GM21515 (cell line): Measurements from ENCODE around the gene RNF213.
A peak's percentile ranks its signal among the peaks of the same experiment; 100 is the strongest.

ENCODE experiments used
- ATAC-seq: cut with Tn5 transposase; IDR thresholded peaks from one replicate; pipeline ENCODE4 v1.9.1; 2021; ENCODE audit not compliant: unreplicated experiment

Gene RNF213

GRCh38 chr17:80260791-80261158 lies at the start of gene RNF213:
TSS of gene RNF213 (plus strand) at chr17:80260852. CDS start at chr17:80263682, 2,830 bp downstream.
- no peak for ATAC-seq

- no peak for ATAC-seq
These were observed 48.5 kb upstream of the RNF213 start for GRCh38 chr17:80212109-80212508.

GRCh38 chr17:80212511-80212910 lies 48.1 kb upstream of the RNF213 start:
- no peak for ATAC-seq

- ATAC-seq = no peak
These were observed 47.5 kb upstream of the RNF213 start for GRCh38 chr17:80212962-80213642.

GRCh38 chr17:80213643-80213975 lies 47.0 kb upstream of the RNF213 start:
- no peak for ATAC-seq

DNA sequence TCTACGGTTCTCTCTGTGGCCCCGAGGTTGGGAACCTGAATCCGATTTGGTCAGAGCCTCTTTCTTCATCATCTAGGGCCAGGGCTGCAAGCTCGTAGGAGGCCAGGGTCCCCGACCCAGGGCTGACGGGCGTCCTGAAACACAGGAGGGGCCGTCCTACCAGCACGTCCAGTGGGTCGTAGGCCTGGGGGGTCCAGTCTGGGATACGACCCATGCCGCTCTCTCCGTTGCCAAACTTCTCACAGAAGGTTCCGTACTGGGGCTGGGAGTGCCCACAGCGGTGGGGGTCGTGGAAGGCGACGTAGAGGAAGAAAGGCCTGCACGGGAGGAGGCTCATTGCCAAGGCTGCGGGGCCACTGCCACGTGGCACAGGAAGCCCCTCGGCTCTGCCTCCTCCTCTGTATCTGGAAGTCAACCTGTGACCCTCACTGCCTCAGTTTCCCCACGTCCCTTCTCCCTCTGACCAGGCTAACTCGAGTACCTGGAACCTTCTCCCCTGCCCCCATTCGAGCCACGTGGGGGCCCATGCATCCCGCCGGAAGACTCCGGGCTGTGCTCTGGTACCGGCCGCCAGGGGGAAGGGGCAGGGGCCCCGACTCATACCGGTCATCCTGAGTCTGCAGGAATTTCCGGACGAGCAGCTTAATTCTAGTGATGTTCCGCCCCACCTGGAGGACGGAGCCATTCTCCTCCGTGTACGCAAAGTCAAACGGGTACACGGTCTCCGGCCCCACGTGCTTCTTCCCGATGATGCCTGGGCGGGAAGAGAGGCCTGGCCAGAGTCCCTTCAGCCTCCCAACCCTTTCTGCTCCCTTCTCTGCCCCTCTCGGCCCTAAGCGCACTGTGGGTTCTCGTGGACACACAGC lies 46.4 kb upstream of the RNF213 start:
- ATAC-seq = no peak

DNA sequence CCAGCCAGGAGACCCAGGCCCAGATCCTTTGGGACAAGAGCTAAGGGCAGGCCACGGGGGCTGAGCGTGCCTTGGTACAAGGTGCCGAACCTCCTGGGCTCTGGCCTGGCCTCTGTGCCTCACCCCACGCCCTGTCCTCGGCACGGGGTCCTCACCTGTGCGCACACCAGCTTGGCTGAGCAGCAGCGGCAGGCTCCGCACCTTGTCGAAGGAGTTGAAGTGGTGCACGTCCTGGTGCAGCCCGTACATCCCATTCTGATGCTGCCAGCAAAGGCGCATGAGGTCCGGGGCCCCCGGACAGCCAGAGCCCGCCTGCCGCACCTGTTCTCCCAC lies 45.8 kb upstream of the RNF213 start:
- no peak for ATAC-seq

DNA sequence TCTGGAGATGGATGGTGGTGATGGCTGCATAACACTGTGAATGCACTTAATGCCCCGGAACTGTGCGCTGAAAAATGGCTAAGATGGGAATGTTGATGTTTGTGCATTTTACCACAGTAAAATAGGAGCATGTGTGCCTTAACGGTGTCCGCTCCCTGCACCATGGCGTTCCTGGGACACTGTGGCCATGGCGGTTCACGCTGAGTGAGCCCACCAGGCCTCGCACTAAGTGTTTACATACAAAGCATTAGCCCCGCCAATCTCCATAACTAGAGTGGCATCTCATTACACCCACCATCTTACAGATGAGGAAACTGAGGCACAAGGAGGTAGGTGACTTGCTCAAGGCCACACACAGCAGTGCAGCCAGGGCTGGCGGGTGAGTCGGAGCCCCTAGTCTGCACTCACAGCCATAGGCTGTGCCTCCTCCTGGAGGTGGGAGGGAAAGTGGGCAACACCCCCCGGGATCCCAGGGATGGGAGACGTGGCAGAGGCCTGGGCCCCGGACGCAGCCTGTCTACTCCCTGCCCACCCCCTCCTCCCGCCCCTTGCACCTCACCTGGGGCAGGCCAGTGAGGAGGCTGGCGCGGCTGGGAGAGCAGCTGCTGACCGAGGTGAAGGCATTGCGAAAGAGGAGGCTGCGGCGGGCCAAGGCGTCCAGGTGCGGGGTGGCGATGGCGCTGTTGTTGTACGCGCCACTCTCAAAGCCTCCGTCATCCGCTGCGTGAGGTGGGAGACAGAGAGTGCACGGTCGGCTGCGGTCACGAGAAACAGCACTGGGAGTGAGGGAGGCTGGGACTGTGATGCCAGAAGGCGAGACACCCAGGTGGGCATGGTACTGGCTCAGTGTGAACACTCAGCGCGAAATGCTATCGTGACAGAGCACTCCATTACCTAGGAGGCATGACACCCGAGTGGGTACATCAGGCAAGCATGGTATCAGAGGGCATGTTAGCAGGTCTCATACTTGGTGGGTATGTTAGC lies 43.9 kb upstream of the RNF213 start:
- ATAC-seq = no peak

- ATAC-seq = no peak
These were observed 42.8 kb upstream of the RNF213 start for GRCh38 chr17:80217703-80218362.

- ATAC-seq = no peak
These were observed 42.3 kb upstream of the RNF213 start for GRCh38 chr17:80218391-80218790.

DNA sequence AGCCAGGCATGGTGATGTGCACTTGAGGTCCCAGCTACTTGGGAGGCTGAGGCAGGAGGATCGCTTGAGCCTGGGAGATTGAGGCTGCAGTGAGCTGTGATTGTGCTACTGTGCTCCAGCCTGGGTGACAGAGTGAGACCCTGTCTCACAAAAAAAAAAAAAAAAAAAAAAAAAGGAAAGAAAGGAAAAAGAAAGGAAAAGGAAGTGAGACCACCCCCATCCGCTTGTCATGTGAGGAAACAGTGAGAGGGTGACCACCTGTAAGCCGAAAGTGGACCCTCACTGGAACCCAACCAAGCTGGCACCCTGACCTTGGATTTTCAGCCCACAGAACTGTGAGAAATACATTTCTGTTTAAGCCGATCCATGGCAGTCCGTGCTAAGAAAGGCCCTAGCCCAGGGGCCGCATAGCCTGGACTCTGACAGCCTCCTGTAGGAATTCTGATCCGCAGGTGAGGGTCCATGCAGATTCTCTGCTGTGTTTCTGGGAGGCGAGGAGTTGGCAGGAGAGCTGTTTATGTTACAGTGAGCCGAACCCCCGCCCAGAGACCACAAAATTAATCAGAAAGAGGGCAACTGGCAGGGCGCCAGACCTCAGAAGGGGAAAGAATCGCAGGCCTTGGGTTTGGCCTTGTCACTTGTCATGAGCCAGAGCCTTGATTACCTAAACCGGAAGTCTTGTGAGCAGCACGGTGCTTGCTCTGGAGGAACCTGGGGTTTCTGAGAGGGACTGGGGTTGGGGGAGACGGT lies 41.5 kb upstream of the RNF213 start:
- peak; percentile 52 for ATAC-seq

GRCh38 chr17:80219763-80220053 lies 40.9 kb upstream of the RNF213 start:
- no peak for ATAC-seq

GRCh38 chr17:80220054-80220735 lies 40.5 kb upstream of the RNF213 start, which contains the start of the genes SGSH and SLC26A11:
TSS of gene SGSH (minus strand) at chr17:80220333. CDS start at chr17:80220313, 20 bp downstream.
TSS of gene SLC26A11 (plus strand) at chr17:80220427. CDS start at chr17:80221561, 1,134 bp downstream.
- ATAC-seq = peak; percentile 34

GRCh38 chr17:80220736-80221215 lies 39.9 kb upstream of the RNF213 start:
- no peak for ATAC-seq

DNA sequence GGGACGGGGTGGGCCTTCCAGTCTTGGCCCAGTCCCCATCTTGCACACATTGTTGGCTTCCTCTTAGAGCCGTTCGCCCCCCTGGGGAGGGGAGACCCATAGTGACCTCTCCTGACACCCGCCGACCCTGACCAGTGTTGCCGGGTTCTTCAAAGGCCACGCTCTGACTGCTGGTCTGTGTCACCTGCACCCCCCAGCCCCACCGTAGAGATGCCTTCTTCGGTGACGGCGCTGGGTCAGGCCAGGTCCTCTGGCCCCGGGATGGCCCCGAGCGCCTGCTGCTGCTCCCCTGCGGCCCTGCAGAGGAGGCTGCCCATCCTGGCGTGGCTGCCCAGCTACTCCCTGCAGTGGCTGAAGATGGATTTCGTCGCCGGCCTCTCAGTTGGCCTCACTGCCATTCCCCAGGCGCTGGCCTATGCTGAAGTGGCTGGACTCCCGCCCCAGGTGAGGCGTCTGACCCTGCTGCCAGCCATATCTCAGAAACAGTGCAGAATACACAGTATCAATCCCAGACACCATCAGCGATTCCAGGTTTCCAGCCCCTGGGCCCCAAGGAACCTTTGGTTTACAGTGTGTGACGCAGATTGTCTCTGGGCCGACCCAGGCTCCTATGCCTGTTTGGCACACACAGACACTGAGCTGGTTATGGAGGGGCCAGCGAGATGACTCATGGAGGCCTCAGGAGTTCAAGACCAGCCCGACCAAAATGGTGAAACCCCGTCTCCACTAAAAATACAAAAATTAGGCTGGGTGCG lies 39.1 kb upstream of the RNF213 start:
- no peak for ATAC-seq

DNA sequence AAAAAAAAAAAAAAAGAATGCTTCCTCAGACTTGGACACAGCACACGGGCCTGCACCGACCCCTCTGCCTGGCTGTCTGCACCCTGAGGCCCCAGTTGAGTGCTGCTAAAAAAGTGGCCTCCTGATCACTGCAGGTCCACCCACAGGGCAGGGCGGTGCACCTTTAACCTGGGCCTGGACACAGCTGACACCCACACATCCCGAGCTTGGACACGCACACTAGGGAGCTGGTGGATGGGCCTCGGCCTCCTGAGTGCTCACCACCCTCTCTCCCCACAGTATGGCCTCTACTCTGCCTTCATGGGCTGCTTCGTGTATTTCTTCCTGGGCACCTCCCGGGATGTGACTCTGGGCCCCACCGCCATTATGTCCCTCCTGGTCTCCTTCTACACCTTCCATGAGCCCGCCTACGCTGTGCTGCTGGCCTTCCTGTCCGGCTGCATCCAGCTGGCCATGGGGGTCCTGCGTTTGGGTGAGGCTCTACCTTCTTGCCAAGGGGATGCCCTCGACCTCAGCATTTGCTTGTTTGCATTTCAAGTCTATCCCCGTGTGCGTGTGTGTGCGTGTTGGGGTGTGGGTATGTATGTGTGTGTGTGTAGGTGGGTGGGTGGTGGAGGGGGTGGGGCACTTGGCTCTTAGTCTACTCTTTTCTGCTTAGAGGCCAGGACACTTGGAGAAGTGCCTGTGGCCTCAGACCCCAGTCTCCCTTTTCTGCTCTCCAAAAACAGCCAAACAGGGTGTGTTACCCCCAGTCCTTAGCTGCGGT lies 38.1 kb upstream of the RNF213 start:
- ATAC-seq = no peak

DNA sequence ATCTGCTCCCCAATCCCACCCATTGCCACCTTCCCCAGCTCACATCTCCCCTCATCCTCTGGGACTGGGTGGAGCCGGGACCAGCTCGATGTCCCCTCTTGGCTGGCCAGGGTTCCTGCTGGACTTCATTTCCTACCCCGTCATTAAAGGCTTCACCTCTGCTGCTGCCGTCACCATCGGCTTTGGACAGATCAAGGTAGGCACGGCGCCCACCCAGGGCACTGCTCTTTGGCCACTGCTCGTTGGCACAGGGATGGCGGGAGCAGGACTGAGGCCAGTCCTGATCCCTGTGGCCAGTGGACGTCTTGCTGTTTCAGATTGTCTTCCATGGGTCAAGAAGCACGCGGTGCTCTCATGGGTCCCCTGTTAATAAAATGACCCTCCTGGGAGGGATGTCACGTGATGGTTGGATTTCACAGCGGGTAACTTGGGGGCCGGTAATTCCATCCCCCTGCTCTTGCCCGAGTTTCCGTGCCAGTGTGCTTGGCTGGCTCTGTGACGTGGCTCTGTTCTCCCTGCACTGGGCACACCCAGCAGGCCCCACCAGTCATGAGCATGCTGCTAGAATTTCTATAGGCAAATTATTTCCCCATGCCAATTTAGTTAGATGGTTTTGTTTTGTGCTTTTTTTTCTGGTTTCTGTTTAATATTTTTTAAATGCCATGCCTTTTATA lies 37.4 kb upstream of the RNF213 start:
- ATAC-seq = no peak
